Right forelimb (tissue), 1 donor: ENCODE results near the gene TUBA3D.
"Not testable (repeated sequence)": the region's sequence is repeated elsewhere in the genome, so short reads cannot be mapped to it uniquely, and the experiment has no call there.

Experiments used
- DNase-seq: peaks from one replicate; pipeline ENCODE4 v3.0.0-alpha.2; 2018

The TUBA3D gene

DNA sequence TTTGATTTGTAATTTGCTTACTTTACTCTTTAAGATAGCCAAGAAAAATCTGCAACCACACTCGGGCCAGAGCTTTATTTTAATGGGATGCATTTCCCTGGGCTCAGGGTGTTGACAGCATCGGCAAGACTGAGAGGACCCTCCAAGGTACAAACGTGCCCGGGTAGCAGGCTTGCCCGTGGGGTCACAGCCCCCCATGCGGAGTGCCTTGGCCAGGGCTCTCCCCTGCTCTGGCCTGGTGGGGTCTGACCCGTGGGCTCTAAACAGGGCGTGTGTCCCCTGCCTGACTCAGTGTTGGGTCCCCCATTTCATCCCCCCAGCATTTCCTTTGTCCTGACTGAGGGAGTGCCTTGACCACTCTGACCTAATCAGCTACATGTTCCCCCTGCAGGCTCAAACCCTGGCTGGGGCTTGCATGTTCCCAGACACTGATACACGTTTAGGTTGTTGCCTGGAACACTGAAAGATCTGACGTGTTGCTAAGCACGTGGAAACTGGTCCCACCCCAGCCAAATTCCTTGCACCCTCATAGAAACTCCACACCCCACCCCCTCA lies 9.1 kb downstream of the TUBA3D start:
- not testable (repeated sequence) for DNase-seq

DNA sequence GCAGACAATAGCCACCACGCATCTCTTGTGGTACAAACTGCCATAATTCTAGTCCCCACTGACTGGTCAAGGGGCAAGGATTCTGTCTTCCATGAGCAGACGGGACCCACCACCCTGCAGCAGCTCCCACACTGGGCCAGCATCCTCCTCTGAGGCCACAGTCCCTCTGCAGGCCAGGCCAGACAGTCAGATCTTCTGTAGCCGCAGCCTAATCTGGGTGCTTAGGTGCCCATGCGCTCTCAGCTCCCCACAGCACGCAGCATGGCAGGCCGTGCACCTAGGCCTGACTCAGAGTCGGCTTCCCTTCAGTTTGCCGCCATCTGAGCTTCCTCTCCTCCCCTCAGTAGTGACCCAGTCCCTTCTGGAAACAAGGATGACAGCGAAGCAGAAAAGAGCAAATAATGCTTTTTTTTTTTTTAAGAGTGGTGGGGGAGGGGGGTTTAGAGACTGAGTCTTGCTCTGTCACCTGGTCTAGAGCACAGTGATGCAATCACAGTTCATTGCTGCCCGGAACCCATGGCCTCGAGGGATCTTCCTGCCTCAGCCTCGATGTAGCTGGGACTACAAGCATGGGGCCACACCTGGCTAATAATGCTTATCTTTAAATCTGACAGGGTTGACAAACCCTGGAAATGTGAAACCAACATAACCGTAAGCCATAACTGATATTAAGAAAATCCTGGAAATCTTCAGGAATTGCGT lies 10.4 kb downstream of the TUBA3D start:
- not testable (repeated sequence) for DNase-seq

DNA sequence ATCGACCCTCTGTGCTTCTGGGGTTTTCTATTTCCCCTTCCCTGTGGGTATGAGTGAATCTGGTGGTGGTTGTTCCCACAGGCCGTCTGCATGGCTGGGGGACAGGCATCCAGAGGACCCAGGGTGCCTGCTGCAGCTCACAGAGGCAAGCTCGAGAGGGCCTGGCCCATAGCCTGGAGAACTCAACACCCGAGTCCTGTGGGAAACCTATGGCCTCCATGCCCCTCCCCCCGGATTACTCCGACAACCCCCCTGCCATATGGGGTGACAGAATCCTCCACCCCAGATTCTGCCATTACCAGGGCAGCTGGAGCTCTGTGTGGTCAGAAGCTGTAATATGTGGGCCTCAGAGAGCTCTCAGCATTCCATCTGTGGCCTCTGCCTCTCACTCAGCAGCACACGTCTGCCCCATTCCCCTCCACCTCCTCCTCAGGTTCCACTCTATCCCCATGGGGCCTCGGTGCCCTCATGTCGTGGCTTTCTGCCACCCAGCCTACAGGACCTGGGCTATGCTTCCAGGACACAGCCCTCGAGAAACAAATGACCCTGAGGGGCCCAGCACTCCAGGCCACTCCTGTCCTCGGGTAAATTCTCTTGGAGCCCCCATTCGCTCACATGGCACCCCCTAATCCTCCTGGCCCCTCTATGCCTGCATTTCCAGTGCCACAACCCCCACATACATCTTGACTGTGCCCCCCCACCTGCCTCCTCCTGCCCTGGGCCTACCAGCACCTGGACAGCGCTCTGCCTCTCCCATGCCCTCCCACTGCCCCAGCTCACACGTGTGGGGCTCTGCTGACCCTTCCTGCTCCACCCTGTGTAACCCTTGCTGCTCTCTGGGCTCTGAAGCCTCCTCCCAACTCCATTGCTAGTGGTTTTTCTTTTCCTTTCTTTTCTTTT lies 12.6 kb downstream of the TUBA3D start:
- DNase-seq = no peak

DNA sequence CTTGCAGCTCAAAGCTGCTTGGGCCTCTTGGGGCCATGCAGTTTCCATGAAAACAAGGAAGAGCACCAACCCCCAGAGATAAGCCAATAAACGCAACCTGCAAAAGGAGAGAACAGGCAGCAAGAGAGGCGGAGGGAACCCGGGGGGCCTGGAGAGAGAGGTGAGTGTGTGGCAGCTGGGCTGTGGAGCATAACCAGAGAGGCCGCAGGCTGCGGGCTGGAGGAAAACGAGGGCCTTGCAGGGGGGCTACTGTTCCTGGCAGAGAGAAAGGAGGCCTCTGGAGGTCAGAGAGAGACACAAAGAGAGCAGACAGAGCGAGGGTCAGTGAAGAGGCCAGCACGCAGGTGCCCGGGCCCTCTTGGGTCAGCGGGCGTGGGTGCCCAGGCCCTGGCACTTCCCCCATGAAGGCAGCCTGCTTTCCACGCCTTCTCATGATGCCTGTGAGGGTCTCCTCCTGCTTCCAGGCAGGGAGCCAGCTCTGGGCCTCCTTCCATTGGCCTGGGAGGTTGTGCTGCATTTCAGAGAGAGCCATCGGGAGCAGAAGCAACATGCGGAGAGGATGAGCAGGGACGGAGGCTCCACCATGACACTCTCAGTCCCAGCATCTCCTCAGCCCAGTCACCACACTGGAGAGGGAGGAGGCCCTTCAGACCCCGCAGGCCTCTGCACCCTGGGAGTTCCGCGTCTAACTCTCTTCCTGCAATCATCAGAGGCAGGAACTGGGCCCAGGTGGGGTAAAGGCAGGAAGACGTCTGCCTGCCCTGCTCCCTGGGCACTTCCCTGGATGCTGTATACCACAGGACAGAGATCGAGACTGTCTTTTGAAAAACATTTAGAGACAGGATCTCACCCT lies 14.9 kb downstream of the TUBA3D start:
- not testable (repeated sequence) for DNase-seq

DNA sequence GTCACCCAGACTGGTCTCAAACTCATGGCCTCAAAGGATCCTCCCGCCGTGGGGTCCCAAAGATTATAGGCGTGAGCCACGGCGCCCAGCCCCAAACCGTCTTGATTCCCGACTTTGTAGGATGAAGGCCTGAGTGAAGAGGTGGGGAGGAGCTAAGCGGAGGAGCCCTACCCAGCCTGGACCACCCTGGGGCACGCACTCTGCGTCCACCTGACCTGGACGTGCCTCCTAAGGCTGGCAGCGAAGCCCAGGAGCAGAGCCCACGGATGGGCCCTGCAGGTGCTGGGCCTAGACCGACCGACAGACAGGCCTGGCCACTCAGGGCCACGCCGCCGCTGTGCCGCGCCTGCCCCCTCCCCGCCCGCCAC lies 15.5 kb downstream of the TUBA3D start:
- not testable (repeated sequence) for DNase-seq

DNA sequence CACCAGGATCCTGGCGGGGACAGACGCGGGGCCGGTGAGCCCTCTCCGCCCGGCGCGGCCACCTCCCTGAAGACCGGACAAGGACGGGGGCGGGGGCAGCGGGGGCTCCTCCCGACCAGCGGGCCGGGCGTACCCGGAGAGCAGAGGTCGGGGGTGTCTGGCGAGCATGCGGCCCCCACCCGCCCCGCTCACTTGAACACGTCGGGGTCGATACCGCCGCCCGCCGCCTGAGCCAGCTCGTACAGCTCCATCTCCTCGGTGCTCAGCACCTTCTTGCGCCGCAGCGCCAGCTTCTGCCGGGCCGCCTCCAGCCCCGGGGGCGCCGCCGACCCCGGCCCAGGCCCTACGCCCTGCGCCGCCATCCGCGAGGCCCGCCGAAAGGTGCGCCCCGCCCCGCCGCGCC lies 16.1 kb downstream of the TUBA3D start, which contains the start of gene MZT2A:
MZT2A (minus strand) TSS at position 383 of the 403 bp plus-strand sequence; CDS start at position 362, 21 bp downstream.
- DNase-seq = not testable (repeated sequence)

DNA sequence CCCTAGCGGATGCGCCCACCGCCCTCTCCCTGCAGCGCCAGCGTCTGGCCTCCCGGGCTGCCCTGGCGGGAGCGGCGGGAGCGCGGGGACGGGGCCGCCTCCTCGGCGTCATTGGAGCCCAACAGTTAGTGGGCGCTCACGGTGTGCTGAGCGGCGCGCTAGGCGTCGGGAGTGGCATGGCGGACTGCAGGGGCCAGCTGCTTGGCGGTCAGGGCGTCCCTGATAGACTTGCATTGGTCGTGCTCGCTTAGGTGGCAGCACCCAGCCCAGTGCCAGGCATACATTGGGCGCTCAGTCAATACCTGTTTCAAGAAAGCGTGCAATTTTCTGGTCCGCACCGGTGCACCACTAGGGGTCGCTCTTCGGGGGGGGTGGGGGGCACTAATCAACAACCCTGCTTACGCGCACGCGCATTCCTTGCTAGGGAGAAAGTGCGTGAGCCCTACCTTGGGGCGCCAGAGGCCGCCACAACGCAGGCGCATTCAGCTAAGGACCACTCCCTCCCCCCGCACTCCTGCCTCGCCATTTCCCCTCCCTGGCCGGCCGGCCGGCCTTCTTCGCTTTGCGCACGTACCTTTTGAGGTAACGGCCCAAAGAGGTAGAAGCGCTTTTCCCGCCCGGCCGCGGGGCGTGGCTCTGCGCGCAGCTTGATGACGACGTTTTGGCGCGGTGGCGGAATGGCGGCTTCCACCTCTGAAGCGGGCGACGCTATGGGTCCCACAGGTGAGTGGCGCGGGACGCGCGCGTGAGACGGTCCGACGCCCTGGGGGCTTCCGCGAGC lies 16.7 kb downstream of the TUBA3D start:
- peak; percentile 92 for DNase-seq

DNA sequence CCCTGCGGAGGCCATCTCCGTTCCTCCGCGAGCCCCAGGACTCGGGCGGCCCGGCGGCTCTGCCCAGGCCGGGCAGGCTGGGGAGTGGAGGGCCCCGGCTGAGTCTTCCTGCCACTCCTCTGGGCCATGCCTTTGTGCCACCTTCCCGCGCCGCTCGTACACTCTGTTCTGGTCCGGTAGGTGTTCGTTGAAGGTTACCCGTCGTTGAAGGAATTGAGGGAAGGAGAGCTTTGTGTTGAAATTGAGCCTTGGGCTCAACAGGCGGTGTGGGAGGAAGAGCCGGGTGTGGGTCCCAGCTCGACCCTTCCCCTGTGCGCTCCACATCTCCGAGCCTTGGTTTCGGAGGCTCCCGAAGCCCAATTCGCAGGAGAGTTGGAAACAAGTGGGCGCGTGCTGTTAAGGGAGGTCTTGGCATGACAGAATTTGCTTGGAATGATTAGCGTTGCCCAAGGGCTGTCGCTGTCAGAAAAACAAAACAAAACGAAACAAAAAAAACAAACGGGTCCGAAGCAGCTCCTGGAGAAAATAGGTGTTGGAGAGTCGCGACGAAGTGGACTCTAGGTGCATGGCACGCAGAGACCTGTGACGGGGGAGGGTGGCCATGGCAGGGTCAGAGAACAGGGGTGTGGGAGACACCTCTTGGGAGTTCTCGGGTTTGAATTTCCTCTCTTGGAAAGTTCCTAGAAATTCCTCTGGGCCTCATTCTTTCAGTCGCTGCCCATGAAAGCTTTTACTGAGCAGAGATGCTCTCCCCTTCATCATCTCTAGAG lies 17.5 kb downstream of the TUBA3D start:
- DNase-seq = no peak

DNA sequence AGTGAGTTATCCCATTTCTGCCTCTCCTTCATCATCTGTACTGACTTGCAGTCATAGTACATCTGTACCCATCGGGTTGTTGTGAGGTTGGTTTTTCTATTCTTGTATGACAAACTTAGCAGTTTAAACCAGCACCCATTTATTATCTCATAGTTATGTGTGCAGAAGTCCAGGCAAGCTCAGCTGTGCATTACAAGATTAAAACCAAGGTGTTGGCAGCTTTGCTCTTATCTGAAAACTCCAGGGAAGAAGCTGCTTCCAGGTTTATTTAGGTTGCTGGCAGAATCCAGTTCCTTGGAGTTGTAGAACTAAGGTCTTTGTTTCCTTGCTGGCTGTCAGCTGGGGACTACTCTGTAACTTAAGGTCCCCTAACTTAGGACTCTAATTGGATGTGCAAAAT lies 19.6 kb downstream of the TUBA3D start:
- DNase-seq = not testable (repeated sequence)

DNA sequence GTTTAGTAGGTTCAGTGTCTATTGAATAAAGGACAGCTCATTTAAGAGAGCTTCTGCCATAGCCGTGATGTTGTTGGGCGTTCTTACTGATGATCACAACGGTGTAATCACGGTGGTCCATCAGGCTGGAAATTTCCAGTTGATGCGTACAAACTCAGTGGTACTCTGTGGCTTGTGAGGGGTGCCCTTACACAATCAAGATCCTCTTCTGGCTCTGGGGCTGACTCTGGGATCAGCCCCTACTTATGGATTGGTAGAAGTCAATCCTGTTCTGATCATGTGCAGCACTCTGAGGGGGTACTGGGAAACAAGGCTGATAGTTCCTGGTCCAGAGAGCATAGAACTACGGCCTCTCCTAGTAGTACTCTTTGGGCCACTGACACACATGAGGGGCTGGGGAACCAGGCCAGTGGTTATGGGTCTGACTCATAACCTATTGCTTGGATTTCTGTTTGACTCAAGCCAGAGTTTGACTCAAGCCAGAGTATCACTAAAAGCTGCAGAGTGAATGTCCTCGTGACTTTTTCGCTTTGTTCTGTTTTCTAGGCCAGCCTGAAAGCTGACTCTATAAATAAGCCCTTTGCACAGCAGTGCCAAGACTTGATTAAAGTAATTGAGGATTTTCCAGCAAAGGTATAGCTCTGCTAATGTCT lies 22.5 kb downstream of the TUBA3D start:
- not testable (repeated sequence) for DNase-seq

DNA sequence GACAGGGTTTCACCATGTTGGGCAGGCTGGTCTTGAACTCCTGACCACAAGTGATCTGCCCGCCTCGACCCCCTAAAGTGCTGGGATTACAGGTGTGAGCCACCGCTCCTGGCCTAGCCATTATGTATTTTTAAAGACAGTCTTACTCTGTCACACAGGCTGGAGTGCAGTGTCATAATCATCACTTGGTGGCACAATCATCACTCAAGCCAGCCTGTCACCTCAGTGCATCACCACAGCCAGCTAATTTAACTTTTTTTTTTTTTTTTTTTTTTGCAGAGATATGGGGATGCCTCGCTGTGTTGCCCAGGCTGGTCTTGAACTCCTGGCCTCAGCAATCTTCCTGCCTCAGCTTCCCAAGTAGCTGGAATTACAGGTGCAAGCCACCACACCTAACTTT lies 27.7 kb downstream of the TUBA3D start:
- not testable (repeated sequence) for DNase-seq

DNA sequence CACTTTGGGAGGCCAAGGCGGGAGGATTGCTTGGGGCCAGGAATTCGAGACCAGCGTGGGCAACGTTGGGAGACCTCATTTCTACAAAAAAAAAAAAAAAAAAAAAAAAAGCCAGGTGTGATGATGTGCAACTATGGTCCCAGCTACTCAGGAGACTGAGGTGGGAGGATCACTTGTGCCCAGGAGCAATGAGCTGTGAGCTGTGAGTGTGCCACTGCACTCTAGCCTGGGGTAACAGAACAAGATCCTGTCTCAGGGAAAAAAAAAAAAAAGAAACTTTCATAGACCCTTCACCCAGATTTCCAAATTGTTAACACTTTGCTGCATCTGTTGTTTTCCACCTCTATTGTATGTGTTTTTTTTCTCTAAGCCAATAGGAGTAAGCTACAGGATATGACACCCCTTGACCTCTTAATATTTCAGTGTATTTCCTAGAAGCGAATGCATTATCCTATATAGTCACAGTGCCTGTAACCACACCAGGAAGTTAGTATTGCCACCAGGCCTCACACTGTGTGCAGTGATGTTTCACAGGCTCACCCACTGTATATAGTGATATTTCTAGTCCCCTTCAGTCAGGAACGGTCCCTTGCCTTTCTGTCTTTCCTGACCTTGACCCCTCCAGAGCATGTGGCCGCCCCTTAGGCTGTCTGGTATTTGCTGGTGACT lies 28.3 kb downstream of the TUBA3D start:
- not testable (repeated sequence) for DNase-seq

DNA sequence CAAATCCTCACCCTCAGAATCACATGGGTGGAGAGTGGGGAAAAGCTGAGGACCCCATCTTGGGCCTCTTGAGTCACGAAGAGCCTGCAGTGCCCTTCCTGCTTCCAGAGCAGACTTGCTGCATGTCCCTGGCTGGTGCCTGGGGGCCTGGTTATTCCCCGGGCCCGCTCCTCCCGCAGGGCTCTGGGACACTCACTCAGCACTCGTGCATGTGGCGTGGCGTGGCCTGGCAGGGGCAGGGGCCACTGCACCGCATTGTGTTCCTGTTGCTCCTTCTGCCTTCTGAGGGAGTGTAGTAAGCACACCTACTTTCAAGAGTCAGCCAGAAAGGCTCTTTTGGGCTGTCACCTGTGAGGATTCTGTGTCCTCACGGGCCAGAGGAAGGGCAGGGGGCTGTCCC lies 33.7 kb downstream of the TUBA3D start:
- DNase-seq = no peak

DNA sequence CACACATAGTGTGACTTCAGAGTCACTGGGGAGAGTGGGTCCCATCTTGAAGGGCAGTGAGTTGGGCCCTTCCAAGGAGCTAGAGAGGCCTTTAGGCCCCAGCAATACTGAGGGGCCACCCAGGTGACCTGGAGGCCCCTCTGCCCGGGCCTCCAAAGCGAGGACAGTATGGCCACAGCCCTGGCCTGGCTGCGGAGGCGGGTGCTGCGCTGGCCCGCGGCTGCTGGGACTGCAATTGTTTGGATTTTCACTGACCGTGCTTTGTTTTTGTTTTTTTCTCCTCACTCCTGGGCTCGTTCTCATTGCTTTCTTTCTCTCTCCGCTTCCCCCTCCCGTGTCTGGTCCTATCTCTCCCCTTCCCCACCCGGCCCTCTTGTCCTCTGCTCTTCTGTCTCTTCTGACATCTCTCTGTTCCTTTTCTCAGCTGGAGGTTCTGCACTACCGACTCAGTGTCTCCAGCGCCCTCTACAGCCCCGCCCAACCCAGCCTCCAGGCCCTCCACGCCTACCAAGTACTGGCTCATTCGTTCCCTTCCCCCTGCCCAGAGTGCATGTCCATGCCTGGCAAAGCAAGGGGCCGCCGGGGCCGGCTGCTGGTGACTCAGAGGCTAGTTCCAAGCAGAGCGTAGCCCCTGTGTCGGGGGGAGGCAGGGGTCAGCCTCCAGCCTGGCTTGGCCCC lies 35.5 kb downstream of the TUBA3D start:
- not testable (repeated sequence) for DNase-seq

DNA sequence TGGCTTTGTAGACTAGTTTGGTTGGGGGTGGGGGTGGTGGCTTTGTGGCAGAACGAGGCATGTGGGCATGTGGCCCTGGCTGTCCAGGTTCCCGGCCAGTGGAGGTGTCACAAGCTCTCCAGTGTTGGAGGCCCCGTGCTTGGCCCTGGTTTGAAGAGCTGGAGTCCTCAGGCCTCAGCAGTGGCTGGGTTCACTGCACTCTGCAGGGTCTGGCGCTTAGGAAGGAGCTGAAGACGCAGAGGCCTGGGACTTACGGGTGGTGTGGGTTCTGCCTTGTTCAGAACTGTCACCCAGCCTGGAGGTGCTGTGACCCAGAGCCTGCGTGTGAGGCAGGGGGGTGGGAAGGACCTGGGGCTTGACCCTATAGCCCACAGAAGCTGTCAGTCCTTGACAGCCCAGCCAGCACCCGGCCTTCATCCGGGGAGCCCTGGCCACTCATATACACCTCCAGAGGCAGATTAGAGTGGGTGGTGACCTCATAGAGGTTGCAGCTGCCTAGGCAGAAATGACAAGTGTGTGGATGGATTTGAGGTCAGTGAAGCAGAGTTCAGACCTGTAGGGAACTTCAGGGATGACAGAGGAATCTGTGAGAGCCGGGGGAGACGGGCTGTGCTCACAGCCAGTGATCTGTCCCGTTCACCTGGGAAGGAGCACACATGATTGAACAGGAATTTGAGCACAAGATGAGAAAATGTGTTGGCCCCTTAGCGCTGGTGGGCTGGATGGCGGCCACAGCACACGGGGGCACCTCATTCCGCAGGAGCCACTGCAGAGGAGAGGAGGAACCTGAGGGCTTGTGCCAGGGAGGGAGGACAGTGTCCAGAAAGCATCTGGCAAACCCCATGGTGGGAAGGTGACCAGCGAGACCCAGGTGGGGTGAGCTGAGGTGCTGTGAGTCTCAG lies 36.3 kb downstream of the TUBA3D start:
- DNase-seq = not testable (repeated sequence)

DNA sequence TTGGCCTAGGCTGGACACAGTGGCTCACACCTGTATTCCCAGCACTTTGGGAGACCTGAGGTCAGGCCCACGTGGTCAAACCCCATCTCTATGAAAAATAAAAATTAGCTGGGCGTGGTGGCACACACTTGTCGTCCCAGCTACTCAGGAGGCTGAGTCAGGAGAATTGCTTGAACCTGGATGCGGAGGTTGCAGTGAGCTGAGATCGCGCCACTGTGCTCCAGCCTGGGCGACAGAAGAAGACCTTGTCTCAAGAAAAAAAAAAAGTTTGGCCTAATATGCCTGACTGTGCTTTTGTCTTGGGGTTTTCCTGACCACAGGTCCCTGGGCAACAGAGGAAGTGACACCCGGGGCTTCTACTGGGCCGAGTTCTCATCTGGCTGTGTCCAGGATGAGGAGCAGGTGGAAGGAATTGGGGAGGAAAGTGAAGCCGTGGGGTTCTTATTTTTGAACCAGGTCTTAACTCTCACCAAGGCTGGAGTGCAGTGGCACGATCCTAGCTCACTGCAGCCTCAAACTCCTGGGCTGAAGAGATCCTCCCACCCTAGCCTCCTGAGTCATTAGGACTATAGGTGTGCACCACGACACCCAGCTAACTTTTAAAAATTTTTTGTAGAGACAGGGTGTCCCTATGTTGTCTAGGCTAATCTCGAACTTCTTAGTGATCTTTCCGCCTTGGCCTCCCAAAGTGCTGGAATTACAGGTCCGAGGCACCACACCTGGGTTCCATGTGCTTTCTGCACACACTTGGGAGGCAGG lies 38.7 kb downstream of the TUBA3D start:
- DNase-seq = not testable (repeated sequence)

DNA sequence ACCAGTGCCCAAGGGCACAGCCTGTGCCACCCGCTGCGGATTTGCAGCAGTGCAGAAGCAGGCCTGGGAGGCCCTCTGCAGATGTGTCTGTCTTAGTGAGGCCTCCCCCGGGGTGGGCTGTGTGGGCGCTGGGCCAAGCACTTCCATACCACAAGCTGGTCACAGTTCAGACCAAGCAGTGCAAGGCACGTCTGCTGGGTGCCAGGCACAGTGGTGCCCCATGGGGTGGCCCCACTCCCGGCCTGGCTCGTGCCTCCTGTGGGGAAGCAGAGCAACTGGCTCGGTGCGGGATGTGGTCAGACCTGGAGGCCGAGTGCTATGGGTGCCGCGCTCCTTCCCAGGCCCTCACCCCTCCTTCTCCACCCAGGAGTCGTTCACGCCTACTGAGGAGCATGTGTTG lies 39.3 kb downstream of the TUBA3D start:
- not testable (repeated sequence) for DNase-seq
